IPS DF 19.7 (cell line): ENCODE data around the gene DPF3.
A peak's percentile ranks its signal among the peaks of the same experiment; 100 is the strongest.

Experiments
- DNase-seq: peaks from one replicate; pipeline ENCODE4 v3.0.0-alpha.2; 2013; ENCODE audit warnings: low read depth, low spot score

DPF3 gene

GRCh38 chr14:72646861-72647528 lies 246.9 kb downstream of the DPF3 start:
- DNase-seq = no peak

- DNase-seq = no peak
These were observed 248.2 kb downstream of the DPF3 start for GRCh38 chr14:72645706-72646105.

GRCh38 chr14:72644758-72645489 lies 249.0 kb downstream of the DPF3 start:
- DNase-seq = peak; percentile 9

GRCh38 chr14:72644038-72644437 lies 249.9 kb downstream of the DPF3 start:
- no peak for DNase-seq

- no peak for DNase-seq
These were observed 250.5 kb downstream of the DPF3 start for GRCh38 chr14:72643317-72643801.

- no peak for DNase-seq
These were observed 252.9 kb downstream of the DPF3 start for GRCh38 chr14:72640911-72641485.

- no peak for DNase-seq
These were observed 255.9 kb downstream of the DPF3 start for GRCh38 chr14:72638021-72638420.

GRCh38 chr14:72636871-72637270 lies 257.0 kb downstream of the DPF3 start:
- no peak for DNase-seq

GRCh38 chr14:72636094-72636493 lies 257.8 kb downstream of the DPF3 start:
- DNase-seq = no peak

- DNase-seq = no peak
These were observed 258.9 kb downstream of the DPF3 start for GRCh38 chr14:72634691-72635616.

GRCh38 chr14:72633551-72633950 lies 260.4 kb downstream of the DPF3 start:
- no peak for DNase-seq

GRCh38 chr14:72632727-72633126 lies 261.2 kb downstream of the DPF3 start:
- no peak for DNase-seq

- DNase-seq = no peak
These were observed 262.5 kb downstream of the DPF3 start for GRCh38 chr14:72631401-72631800.

- DNase-seq = no peak
These were observed 263.5 kb downstream of the DPF3 start for GRCh38 chr14:72630374-72630773.

- DNase-seq = no peak
These were observed 264.4 kb downstream of the DPF3 start for GRCh38 chr14:72629534-72629933.

GRCh38 chr14:72625689-72626088 lies 268.2 kb downstream of the DPF3 start:
- DNase-seq = no peak

- DNase-seq = no peak
These were observed 272.4 kb downstream of the DPF3 start for GRCh38 chr14:72621387-72622065.

- no peak for DNase-seq
These were observed 274.0 kb downstream of the DPF3 start for GRCh38 chr14:72619881-72620280.

GRCh38 chr14:72619111-72619571 lies 274.8 kb downstream of the DPF3 start:
- no peak for DNase-seq

- DNase-seq = no peak
These were observed 275.5 kb downstream of the DPF3 start for GRCh38 chr14:72618424-72618823.
